HFFc6 (cell line): ENCODE data around the gene CEP131. TPM values are rescaled to one million over a fixed set of nuclear protein-coding genes. Genes with fewer than 3 reads are reported as not detected.

Experiments used
- DNase-seq: peaks from one replicate; pipeline ENCODE4 v3.0.0-alpha.2; 2018
- H3K27ac Mint-ChIP-seq: 2 replicates; pipeline ENCODE4 v1.8.0; 2020; ENCODE audit warnings: mild to moderate bottlenecking, mixed read lengths
- H3K27me3 Mint-ChIP-seq: 2 replicates; pipeline ENCODE4 v1.8.0; 2021; ENCODE audit warnings: mild to moderate bottlenecking, moderate library complexity, mixed read lengths; ENCODE audit not compliant: insufficient read depth
- H3K36me3 Mint-ChIP-seq: 2 replicates; pipeline ENCODE4 v1.8.0; 2021; ENCODE audit warnings: low read depth, mixed read lengths
- H3K4me1 Mint-ChIP-seq: 2 replicates; pipeline ENCODE4 v1.8.0; 2020; ENCODE audit warnings: low read depth, mixed read lengths
- H3K4me3 Mint-ChIP-seq: 2 replicates; pipeline ENCODE4 v1.8.0; 2020; ENCODE audit warnings: mild to moderate bottlenecking, moderate library complexity, mixed read lengths
- H3K9me3 Mint-ChIP-seq: 2 replicates; pipeline ENCODE4 v1.8.0; 2020; ENCODE audit warnings: mild to moderate bottlenecking, mixed read lengths
- total RNA-seq, 6 experiments: library from RNA; stranded (reverse); fragmentation: NEBNext Ultra II Directional; extraction: Animal tissue kit (Norgen Biotek cat#: 25700); gene quantifications; 2 replicates in 1 of 6; 3 replicates in 5 of 6; pipeline ENCODE4 v1.2.3, GENCODE V29; 2021
- TF ChIP-seq, protein P1 (sequence below): fragments of 200-600 bp; sonication (generic); IDR thresholded peaks from 2 replicates; pipeline ENCODE4 v1.5.0; 2021; ENCODE audit warnings: antibody characterized with exemption, mild to moderate bottlenecking

Gene CEP131
- total RNA-seq, 6 experiments from 2014 or later, result 8.3 to 13.2 (median 10.7) TPM

- TF ChIP-seq, protein P1, sequence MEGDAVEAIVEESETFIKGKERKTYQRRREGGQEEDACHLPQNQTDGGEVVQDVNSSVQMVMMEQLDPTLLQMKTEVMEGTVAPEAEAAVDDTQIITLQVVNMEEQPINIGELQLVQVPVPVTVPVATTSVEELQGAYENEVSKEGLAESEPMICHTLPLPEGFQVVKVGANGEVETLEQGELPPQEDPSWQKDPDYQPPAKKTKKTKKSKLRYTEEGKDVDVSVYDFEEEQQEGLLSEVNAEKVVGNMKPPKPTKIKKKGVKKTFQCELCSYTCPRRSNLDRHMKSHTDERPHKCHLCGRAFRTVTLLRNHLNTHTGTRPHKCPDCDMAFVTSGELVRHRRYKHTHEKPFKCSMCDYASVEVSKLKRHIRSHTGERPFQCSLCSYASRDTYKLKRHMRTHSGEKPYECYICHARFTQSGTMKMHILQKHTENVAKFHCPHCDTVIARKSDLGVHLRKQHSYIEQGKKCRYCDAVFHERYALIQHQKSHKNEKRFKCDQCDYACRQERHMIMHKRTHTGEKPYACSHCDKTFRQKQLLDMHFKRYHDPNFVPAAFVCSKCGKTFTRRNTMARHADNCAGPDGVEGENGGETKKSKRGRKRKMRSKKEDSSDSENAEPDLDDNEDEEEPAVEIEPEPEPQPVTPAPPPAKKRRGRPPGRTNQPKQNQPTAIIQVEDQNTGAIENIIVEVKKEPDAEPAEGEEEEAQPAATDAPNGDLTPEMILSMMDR, result no peak
- Mint-ChIP-seq H3K9me3 (peaks cover 4% of the 10 kb centered on the region; the same call in 1 of the 2 replicates), H3K27me3 (0 out of 2 replicates have a peak, but pooled peaks cover 1% of the 10 kb centered on the region)
Measured at GRCh38 chr17:81251094-81251708, 28.4 kb upstream of the CEP131 start.

DNA sequence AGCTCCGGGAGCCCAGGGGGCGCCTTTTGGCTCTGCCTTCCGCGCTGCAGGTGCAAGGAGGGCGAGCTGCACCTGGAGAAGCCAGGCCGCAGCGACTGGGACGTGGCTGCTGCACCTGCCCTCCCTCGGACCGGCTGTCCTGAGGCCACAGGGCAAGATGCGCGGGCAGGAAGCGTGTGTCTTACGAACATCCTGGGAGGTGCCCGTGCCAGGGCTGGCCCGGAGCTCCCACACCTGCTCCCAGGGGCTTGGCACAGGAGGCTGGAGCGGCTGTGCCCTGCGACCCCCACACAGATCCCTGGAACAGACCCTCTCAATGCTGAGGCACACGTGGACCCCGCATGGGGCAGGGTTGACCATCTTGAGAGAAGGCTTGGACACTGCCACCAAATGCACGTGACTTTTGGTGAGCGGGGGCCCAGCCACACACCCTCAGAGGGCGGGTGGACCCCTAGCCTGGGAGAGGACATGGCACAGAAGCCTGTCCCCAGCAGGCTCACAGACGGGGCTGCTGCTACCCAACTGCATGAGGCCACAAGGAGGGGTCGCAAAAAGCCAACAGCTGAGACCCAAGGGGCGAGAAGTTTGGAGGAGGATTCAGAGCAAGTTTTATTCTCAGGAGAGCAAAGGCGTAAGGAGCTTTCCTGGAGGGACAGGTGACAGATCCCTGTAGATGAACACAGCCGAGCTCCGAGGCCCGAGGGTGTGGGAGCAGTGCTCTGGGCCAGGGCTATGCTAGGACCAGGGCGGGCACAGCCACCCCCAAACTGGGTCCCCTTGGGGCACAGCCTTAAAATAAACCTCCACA, 27.7 kb upstream of the CEP131 start:
- H3K4me1 Mint-ChIP-seq, result peaks cover 10% of the 10 kb centered on the region; the same call in 1 of the 2 replicates
- H3K27me3 Mint-ChIP-seq, result 0 out of 2 replicates have a peak, but pooled peaks cover 1% of the 10 kb centered on the region
- H3K27ac Mint-ChIP-seq, result no peak overlapping the region
- no peak for DNase-seq
- peaks cover 4% of the 10 kb centered on the region; the same call in 1 of the 2 replicates for H3K9me3 Mint-ChIP-seq
- H3K36me3 Mint-ChIP-seq, result 0 out of 2 replicates have a peak, but pooled peaks cover 5% of the 10 kb centered on the region
- no peak overlapping the region; the same call in 1 of the 2 replicates for H3K4me3 Mint-ChIP-seq
- TF ChIP-seq, protein P1, result no peak

More at GRCh38 chr17:81251094-81251708, 28.4 kb upstream of the CEP131 start:
- Mint-ChIP-seq H3K36me3 (0 out of 2 replicates have a peak, but pooled peaks cover 5% of the 10 kb centered on the region), H3K4me3 (no peak overlapping the region), H3K27ac (no peak overlapping the region), H3K4me1 (peaks cover 10% of the 10 kb centered on the region; the same call in 1 of the 2 replicates)
- no peak for DNase-seq

DNA sequence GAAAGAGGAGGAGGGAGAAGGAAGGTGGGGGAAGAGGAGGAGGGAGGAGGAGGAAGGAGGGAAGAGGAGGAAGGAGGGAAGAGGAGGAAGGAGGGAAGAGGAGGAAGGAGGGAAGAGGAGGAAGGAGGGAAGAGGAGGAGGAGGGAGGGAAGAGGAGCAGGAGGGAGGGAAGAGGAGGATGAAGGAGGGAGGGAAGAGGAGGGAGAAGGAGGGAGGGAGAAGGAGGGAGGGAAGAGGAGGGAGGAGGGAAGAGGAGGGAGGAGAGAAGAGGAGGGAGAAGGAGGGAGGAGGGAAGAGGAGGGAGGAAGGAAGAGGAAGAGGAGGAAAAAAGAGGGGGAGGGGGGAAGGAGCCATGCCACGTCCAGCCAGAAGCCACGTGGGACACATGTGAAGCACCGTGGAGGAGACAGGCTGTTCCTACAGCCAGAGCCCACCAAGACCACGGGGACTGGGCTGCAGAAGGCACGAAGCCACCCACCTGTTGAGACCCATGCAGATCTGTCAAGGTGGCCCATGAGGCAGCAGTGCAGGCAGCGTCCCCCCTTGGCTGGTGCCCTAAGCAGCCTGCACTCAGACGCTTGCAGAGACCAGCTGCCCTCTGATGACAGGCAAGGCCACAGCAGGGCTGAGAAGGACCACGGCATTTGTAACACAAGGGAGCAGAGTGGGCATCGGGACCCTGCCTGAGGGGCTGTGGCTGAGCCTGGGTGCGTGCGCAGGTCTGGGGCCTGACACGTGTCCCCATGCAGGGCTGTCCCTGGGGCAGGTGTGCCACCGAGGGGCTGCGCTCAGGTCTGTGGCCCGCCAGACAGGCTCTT, 26.7 kb upstream of the CEP131 start:
- H3K27me3 Mint-ChIP-seq, result 0 out of 2 replicates have a peak, but pooled peaks cover 1% of the 10 kb centered on the region
- peaks cover 4% of the 10 kb centered on the region; the same call in 1 of the 2 replicates for H3K9me3 Mint-ChIP-seq
- TF ChIP-seq, protein P1, result no peak
- no peak overlapping the region; the same call in 1 of the 2 replicates for H3K4me3 Mint-ChIP-seq
- no peaks in the 10 kb centered on the region; the same call in 1 of the 2 replicates for H3K4me1 Mint-ChIP-seq
- H3K36me3 Mint-ChIP-seq, result 0 out of 2 replicates have a peak, but pooled peaks cover 5% of the 10 kb centered on the region
- H3K27ac Mint-ChIP-seq, result no peak overlapping the region
- no peak for DNase-seq

DNA sequence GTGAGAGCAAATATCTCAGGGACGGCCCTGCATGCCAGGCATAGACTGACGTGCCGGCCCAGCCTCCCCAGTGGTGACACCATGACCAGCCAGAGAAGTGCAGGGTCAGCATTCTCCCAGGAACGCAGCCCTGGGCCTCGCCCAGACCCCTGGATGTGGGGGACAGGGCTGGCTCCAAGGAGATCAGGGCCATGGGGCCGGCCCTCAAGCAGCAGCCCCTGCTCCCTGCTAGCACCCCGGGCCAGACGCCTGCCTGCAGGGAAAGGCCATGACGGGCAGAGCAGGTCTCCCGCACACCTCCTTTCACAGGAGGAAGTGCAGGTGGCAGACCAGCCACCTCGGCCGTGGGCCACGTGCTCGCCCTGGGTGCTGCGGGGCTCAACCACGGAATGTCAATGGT, 25.9 kb upstream of the CEP131 start:
- DNase-seq, result no peak
- Mint-ChIP-seq H3K36me3 (0 out of 2 replicates have a peak, but pooled peaks cover 5% of the 10 kb centered on the region), H3K9me3 (peaks cover 4% of the 10 kb centered on the region; the same call in 1 of the 2 replicates), H3K4me1 (no peaks in the 10 kb centered on the region; the same call in 1 of the 2 replicates), H3K27me3 (0 out of 2 replicates have a peak, but pooled peaks cover 1% of the 10 kb centered on the region), H3K27ac (no peak overlapping the region), H3K4me3 (no peak overlapping the region)
- TF ChIP-seq, protein P1, result no peak
